ENCODE measurements around the gene RPS6KA2.

DNA sequence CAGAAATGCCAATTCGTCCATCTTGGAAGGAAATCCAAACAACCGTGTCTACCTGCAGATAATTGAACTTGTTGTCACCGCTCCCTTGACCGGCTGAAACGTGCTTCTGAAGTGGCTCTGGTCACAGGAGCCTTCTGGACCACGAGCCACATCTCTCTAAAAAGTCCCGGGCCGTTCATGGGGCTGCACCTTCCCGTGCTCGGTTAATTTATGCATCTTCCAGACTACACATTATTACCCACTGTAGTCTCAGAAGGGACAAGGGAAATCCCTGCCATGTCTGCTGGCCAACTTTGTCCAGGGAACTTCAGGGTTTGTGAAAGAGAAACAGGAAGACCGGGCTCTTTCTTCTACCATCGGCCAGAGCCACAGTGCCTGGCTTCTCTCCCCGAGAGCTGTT is 180.9 kb downstream of the RPS6KA2 start:
- TF ChIP-seq CTCF (IDR thresholded peaks at IDR 0.05; ENCODE audit: extremely low read depth in 1 of 2, insufficient read depth in 1 of 2, low read depth in 1 of 2, low read length in 2 of 2) (no peak), POLR2A (IDR thresholded peaks at IDR 0.05; ENCODE audit: low read depth, low read length) (no peak), POLR2AphosphoS5 (IDR thresholded peaks at IDR 0.05; ENCODE audit: insufficient read depth, low read depth, low read length) (no peak), EZH2 (IDR thresholded peaks at IDR 0.05; ENCODE audit: borderline replicate concordance, low read depth, low read length, severe bottlenecking) (no peak), MAX (IDR thresholded peaks at IDR 0.05; ENCODE audit: insufficient read depth, insufficient read length) (no peak), JUN (IDR thresholded peaks at IDR 0.05; ENCODE audit: borderline replicate concordance, insufficient read depth, insufficient read length, low read depth) (no peak), FOS (IDR thresholded peaks at IDR 0.05; ENCODE audit: borderline replicate concordance, insufficient read depth, low read length) (no peak)

All from endothelial cell of umbilical vein (primary cell).